ENCODE results near the gene ADCY10. TPM values are rescaled to one million over a fixed set of nuclear protein-coding genes. Genes with fewer than 3 reads are reported as not detected.

ADCY10 gene
- total RNA-seq, 4 donors from 2014 or later, result 1.2 to 4.9 (median 2.4) TPM; not detected in 1

GRCh38 chr1:167790117-167790516 lies 123.8 kb downstream of the ADCY10 start:
- no peaks in the 10 kb centered on the region for H3K4me1 ChIP-seq
- no peak for DNase-seq
- no peak overlapping the region for H3K27ac ChIP-seq
- H3K27me3 ChIP-seq, result no peaks in the 10 kb centered on the region
- no peaks in the 10 kb centered on the region for H3K9me3 ChIP-seq
- H3K36me3 ChIP-seq, result peaks cover 0 to 30% (median 0%) of the 10 kb centered on the region in 3 donors
- TF ChIP-seq, protein P1, sequence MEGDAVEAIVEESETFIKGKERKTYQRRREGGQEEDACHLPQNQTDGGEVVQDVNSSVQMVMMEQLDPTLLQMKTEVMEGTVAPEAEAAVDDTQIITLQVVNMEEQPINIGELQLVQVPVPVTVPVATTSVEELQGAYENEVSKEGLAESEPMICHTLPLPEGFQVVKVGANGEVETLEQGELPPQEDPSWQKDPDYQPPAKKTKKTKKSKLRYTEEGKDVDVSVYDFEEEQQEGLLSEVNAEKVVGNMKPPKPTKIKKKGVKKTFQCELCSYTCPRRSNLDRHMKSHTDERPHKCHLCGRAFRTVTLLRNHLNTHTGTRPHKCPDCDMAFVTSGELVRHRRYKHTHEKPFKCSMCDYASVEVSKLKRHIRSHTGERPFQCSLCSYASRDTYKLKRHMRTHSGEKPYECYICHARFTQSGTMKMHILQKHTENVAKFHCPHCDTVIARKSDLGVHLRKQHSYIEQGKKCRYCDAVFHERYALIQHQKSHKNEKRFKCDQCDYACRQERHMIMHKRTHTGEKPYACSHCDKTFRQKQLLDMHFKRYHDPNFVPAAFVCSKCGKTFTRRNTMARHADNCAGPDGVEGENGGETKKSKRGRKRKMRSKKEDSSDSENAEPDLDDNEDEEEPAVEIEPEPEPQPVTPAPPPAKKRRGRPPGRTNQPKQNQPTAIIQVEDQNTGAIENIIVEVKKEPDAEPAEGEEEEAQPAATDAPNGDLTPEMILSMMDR (IDR thresholded peaks at IDR 0.05), result no peak
- TF ChIP-seq POLR2A (IDR thresholded peaks at IDR 0.05), result no peak
- H3K4me3 ChIP-seq, result no peak overlapping the region

- no peaks in the 10 kb centered on the region for H3K4me1 ChIP-seq
- no peaks in the 10 kb centered on the region for H3K9me3 ChIP-seq
- no peaks in the 10 kb centered on the region for H3K27me3 ChIP-seq
- H3K36me3 ChIP-seq, result peaks cover 0 to 30% (median 0%) of the 10 kb centered on the region in 3 donors
- no peak overlapping the region for H3K27ac ChIP-seq
- TF ChIP-seq, protein P1 (IDR thresholded peaks at IDR 0.05), result no peak
- no peak for TF ChIP-seq POLR2A (IDR thresholded peaks at IDR 0.05)
- DNase-seq, result no peak
- no peak overlapping the region for H3K4me3 ChIP-seq
Measured at GRCh38 chr1:167789501-167789900, 124.4 kb downstream of the ADCY10 start.

GRCh38 chr1:167786502-167786901 lies 127.4 kb downstream of the ADCY10 start:
- Histone ChIP-seq H3K4me1 (no peaks in the 10 kb centered on the region), H3K4me3 (no peak overlapping the region), H3K36me3 (peaks cover 0 to 30% (median 0%) of the 10 kb centered on the region in 3 donors), H3K27ac (no peak overlapping the region), H3K9me3 (no peaks in the 10 kb centered on the region), H3K27me3 (no peaks in the 10 kb centered on the region)
- TF ChIP-seq, protein P1 (IDR thresholded peaks at IDR 0.05), result no peak
- TF ChIP-seq POLR2A (IDR thresholded peaks at IDR 0.05), result no peak
- no peak for DNase-seq

- no peak overlapping the region for H3K27ac ChIP-seq
- no peaks in the 10 kb centered on the region for H3K9me3 ChIP-seq
- H3K4me3 ChIP-seq, result no peak overlapping the region
- H3K4me1 ChIP-seq, result no peaks in the 10 kb centered on the region
- H3K36me3 ChIP-seq, result peaks cover 0 to 27% (median 0%) of the 10 kb centered on the region in 3 donors
- TF ChIP-seq, protein P1 (IDR thresholded peaks at IDR 0.05), result no peak
- TF ChIP-seq POLR2A (IDR thresholded peaks at IDR 0.05), result no peak
- DNase-seq, result no peak
- no peaks in the 10 kb centered on the region for H3K27me3 ChIP-seq
Measured at GRCh38 chr1:167784876-167785550, 128.9 kb downstream of the ADCY10 start.

- Histone ChIP-seq H3K27ac (no peak overlapping the region), H3K36me3 (peaks cover 0 to 13% (median 0%) of the 10 kb centered on the region in 3 donors), H3K4me1 (no peaks in the 10 kb centered on the region), H3K27me3 (no peaks in the 10 kb centered on the region), H3K4me3 (no peak overlapping the region), H3K9me3 (no peaks in the 10 kb centered on the region)
- DNase-seq, result no peak
- no peak for TF ChIP-seq POLR2A (IDR thresholded peaks at IDR 0.05)
- TF ChIP-seq, protein P1 (IDR thresholded peaks at IDR 0.05), result no peak
Measured at GRCh38 chr1:167782946-167783345, 131.0 kb downstream of the ADCY10 start.

Data from Peyer's patch (tissue), 4 donors.